GM23338 (cell line): ENCODE measurements around the gene AP2A1. TPM values are rescaled to one million over a fixed set of nuclear protein-coding genes. Genes with fewer than 3 reads are reported as not detected.

ENCODE experiments used
- ATAC-seq: fragments of 200-7000 bp; cut with Tn5 transposase; 3 replicates; pipeline ENCODE4 v1.9.1; 2020
- DNase-seq: peaks from one replicate; pipeline ENCODE4 v3.0.0-alpha.2; 2015; ENCODE audit warnings: low spot score
- H2AFZ ChIP-seq: fragments of 200-600 bp; sonication (generic); 2 replicates; pipeline ENCODE4 v1.8.0; 2016; ENCODE audit warnings: antibody characterized with exemption, mild to moderate bottlenecking, moderate library complexity
- H3F3A ChIP-seq: fragments of 200-600 bp; sonication (generic); replicated peaks from 2 replicates; pipeline ENCODE4 v1.8.0; 2017; ENCODE audit warnings: antibody characterized with exemption, mixed run types, low read depth
- H3K27ac ChIP-seq: fragments of 200-600 bp; sonication (generic); 2 replicates; pipeline ENCODE4 v1.6.1; 2016; ENCODE audit warnings: low read depth
- H3K27me3 ChIP-seq: fragments of 200-600 bp; sonication (generic); 2 replicates; pipeline ENCODE4 v1.8.0; 2016; ENCODE audit warnings: mild to moderate bottlenecking, mixed run types, moderate library complexity; ENCODE audit not compliant: insufficient read depth
- H3K36me3 ChIP-seq: fragments of 200-600 bp; sonication (generic); 2 replicates; pipeline ENCODE4 v1.8.0; 2016; ENCODE audit warnings: mild to moderate bottlenecking; ENCODE audit not compliant: insufficient read depth
- H3K4me1 ChIP-seq: fragments of 200-600 bp; sonication (generic); 2 replicates; pipeline ENCODE4 v1.8.0; 2016; ENCODE audit warnings: mild to moderate bottlenecking, moderate library complexity; ENCODE audit not compliant: insufficient read depth
- H3K4me2 ChIP-seq: fragments of 200-600 bp; sonication (generic); 2 replicates; pipeline ENCODE4 v1.7.1; 2017; ENCODE audit warnings: mixed run types
- H3K4me3 ChIP-seq: fragments of 200-600 bp; sonication (generic); 2 replicates; pipeline ENCODE4 v1.6.1; 2016; ENCODE audit warnings: mixed run types
- H3K79me2 ChIP-seq: fragments of 200-600 bp; sonication (generic); replicated peaks from 2 replicates; pipeline ENCODE4 v1.8.0; 2017; ENCODE audit warnings: mild to moderate bottlenecking; ENCODE audit not compliant: insufficient read depth
- H3K9me2 ChIP-seq: fragments of 200-600 bp; sonication (generic); 2 replicates; pipeline ENCODE4 v1.8.0; 2017; ENCODE audit not compliant: insufficient read depth
- H4K20me1 ChIP-seq: fragments of 200-600 bp; sonication (generic); replicated peaks from 2 replicates; pipeline ENCODE4 v1.8.0; 2017; ENCODE audit warnings: mild to moderate bottlenecking; ENCODE audit not compliant: insufficient read depth
- H3K27ac Mint-ChIP-seq: 2 replicates; pipeline ENCODE4 v1.8.0; 2020; ENCODE audit warnings: inconsistent platforms, mild to moderate bottlenecking, moderate library complexity, mixed read lengths
- H3K27me3 Mint-ChIP-seq: 3 replicates; pipeline ENCODE4 v1.8.0; 2022; ENCODE audit warnings: low read depth, mild to moderate bottlenecking, moderate library complexity, mixed read lengths, inconsistent platforms; ENCODE audit not compliant: insufficient read depth, poor library complexity
- H3K36me3 Mint-ChIP-seq: 3 replicates; pipeline ENCODE4 v1.8.0; 2021; ENCODE audit warnings: low read depth, mild to moderate bottlenecking, inconsistent platforms, moderate library complexity, mixed read lengths
- H3K4me1 Mint-ChIP-seq: 3 replicates; pipeline ENCODE4 v1.8.0; 2020; ENCODE audit warnings: mild to moderate bottlenecking, inconsistent platforms, mixed read lengths
- H3K4me3 Mint-ChIP-seq: 3 replicates; pipeline ENCODE4 v1.8.0; 2021; ENCODE audit warnings: moderate library complexity, mild to moderate bottlenecking, inconsistent platforms, mixed read lengths
- H3K9me3 Mint-ChIP-seq: 3 replicates; pipeline ENCODE4 v1.8.0; 2020; ENCODE audit warnings: moderate library complexity, mild to moderate bottlenecking, inconsistent platforms, mixed read lengths
- ETS1 ChIP-seq: IDR thresholded peaks from 2 replicates; pipeline ENCODE4 v1.6.1; 2016; ENCODE audit warnings: antibody characterized with exemption
- EZH2phosphoT487 ChIP-seq: fragments of 200-600 bp; sonication (generic); IDR thresholded peaks from one replicate; pipeline ENCODE4 v1.8.1; 2018; ENCODE audit warnings: antibody characterized with exemption; ENCODE audit not compliant: unreplicated experiment
- JUNB ChIP-seq: IDR thresholded peaks from one replicate; pipeline ENCODE4 v1.6.1; 2016; ENCODE audit warnings: antibody characterized with exemption; ENCODE audit not compliant: unreplicated experiment
- POLR2AphosphoS5 ChIP-seq: IDR thresholded peaks from 2 replicates; pipeline ENCODE4 v1.6.1; 2016; ENCODE audit warnings: antibody characterized with exemption, low read depth
- ZNF114 ChIP-seq: fragments of 250-450 bp; sonication (Bioruptor Pico); IDR thresholded peaks from 2 replicates; pipeline ENCODE4 v1.5.0; 2020; ENCODE audit warnings: mild to moderate bottlenecking, moderate library complexity
- ZNF331 ChIP-seq: fragments of 250-450 bp; sonication (Bioruptor Pico); IDR thresholded peaks from 2 replicates; pipeline ENCODE4 v1.5.0; 2020; ENCODE audit warnings: low read depth, mild to moderate bottlenecking, moderate library complexity
- long read RNA-seq: library from polyadenylated mRNA; unstranded; transcript quantifications from one replicate; pipeline ENCODE4 v2.0.0, GENCODE V29; 2020; ENCODE audit not compliant: unreplicated experiment
- polyA plus RNA-seq: library from polyadenylated mRNA; unstranded; fragments of >200 nt; fragmentation: Nextera tagmentation; extraction: Ambion mirVana; gene quantifications from 2 replicates; pipeline ENCODE4 v1.2.1, GENCODE V29; 2016
- total RNA-seq: library from RNA; depleted of rRNA; stranded (reverse); fragments of >200 nt; shearing (Covaris generic); gene quantifications from 2 replicates; pipeline ENCODE4 v1.2.3, GENCODE V29; 2014; rRNA removed
- TF ChIP-seq, protein P1 (sequence below): IDR thresholded peaks from one replicate; pipeline ENCODE4 v1.6.1; 2018; ENCODE audit warnings: antibody characterized with exemption; ENCODE audit not compliant: unreplicated experiment
- TF ChIP-seq, protein P2 (sequence below), 2 experiments: fragments of 200-600 bp in 1 of 2; sonication (generic) in 1 of 2; conservative IDR thresholded peaks; 2 replicates each; pipeline versions ENCODE4 v1.5.1 to v1.6.1; 2016 to 2017; ENCODE audit warnings: antibody characterized with exemption in 2 of 2, low read depth in 2 of 2, mild to moderate bottlenecking in 2 of 2, moderate library complexity in 1 of 2

Gene AP2A1
- total RNA-seq (110 and 129 TPM in 2 replicates), polyA plus RNA-seq (34.1 and 37.2 TPM in 2 replicates)
- long read RNA-seq, partial matches to known transcripts = 8 of 13 reads
- long read RNA-seq, other reads (novel, unspliced or antisense) = 2 of 13 reads

GRCh38 chr19:49766930-49767299 lies at the start of gene AP2A1:
Gene AP2A1 (plus strand): TSS chr19:49767001. CDS start chr19:49767134, 133 bp downstream.
- Histone ChIP-seq H3K79me2 (peaks cover 41% of the 10 kb centered on the region), H3K4me1 (no peaks in the 10 kb centered on the region), H3K4me2 (peak within 1 kb of the TSS; percentile 96), H2AFZ (peak within 1 kb of the TSS; percentile 74; the same call in 1 of the 2 replicates), H3K36me3 (no peaks in the 10 kb centered on the region), H3K4me3 (peak within 1 kb of the TSS; percentile 95), H4K20me1 (no peaks in the 10 kb centered on the region; the same call in 1 of the 2 replicates), H3F3A (peaks cover 6% of the 10 kb centered on the region; the same call in 1 of the 2 replicates), H3K27me3 (no peaks in the 10 kb centered on the region), H3K27ac (peak within 1 kb of the TSS; percentile 100), H3K9me2 (no peaks in the 10 kb centered on the region)
- Mint-ChIP-seq H3K27ac (peak within 1 kb of the TSS; percentile 99), H3K4me1 (peaks cover 26% of the 10 kb centered on the region), H3K4me3 (peak within 1 kb of the TSS; percentile 94), H3K27me3 (peaks cover 15% of the 10 kb centered on the region), H3K36me3 (peaks cover 3% of the 10 kb centered on the region; the same call in 2 of the 3 replicates), H3K9me3 (peaks cover 3% of the 10 kb centered on the region; the same call in 1 of the 3 replicates)
- TF ChIP-seq ZNF114 (CRISPR knock-in tag) (no peak), POLR2AphosphoS5 (peak; percentile 64)
- ATAC-seq (no peak), DNase-seq (no peak)

- no peak for ATAC-seq
- H4K20me1 ChIP-seq = no peaks in the 10 kb centered on the region
- 0 out of 2 replicates have a peak, but pooled peaks cover 6% of the 10 kb centered on the region for H3F3A ChIP-seq
- H3K4me2 ChIP-seq = no peak overlapping the region
- peak overlapping the region; percentile 18; the same call in 1 of the 2 replicates for H3K27ac ChIP-seq
- H3K27me3 ChIP-seq = no peaks in the 10 kb centered on the region
- H3K4me1 ChIP-seq = no peaks in the 10 kb centered on the region; the same call in 1 of the 2 replicates
- H3K9me2 ChIP-seq = no peaks in the 10 kb centered on the region
- no peak overlapping the region for H3K4me3 ChIP-seq
- Mint-ChIP-seq H3K36me3 (peaks cover 11% of the 10 kb centered on the region), H3K9me3 (peaks cover 2% of the 10 kb centered on the region; the same call in 1 of the 3 replicates), H3K4me3 (peak overlapping the region; percentile 21; the same call in 1 of the 3 replicates), H3K4me1 (peaks cover 12% of the 10 kb centered on the region), H3K27me3 (peaks cover 23% of the 10 kb centered on the region), H3K27ac (no peak overlapping the region)
- DNase-seq = peak; percentile 20
- H2AFZ ChIP-seq = peak overlapping the region; percentile 70; the same call in 1 of the 2 replicates
- H3K79me2 ChIP-seq = no peaks in the 10 kb centered on the region
- H3K36me3 ChIP-seq = no peaks in the 10 kb centered on the region
- TF ChIP-seq ZNF114 (CRISPR knock-in tag) = no peak
- TF ChIP-seq, protein P1, sequence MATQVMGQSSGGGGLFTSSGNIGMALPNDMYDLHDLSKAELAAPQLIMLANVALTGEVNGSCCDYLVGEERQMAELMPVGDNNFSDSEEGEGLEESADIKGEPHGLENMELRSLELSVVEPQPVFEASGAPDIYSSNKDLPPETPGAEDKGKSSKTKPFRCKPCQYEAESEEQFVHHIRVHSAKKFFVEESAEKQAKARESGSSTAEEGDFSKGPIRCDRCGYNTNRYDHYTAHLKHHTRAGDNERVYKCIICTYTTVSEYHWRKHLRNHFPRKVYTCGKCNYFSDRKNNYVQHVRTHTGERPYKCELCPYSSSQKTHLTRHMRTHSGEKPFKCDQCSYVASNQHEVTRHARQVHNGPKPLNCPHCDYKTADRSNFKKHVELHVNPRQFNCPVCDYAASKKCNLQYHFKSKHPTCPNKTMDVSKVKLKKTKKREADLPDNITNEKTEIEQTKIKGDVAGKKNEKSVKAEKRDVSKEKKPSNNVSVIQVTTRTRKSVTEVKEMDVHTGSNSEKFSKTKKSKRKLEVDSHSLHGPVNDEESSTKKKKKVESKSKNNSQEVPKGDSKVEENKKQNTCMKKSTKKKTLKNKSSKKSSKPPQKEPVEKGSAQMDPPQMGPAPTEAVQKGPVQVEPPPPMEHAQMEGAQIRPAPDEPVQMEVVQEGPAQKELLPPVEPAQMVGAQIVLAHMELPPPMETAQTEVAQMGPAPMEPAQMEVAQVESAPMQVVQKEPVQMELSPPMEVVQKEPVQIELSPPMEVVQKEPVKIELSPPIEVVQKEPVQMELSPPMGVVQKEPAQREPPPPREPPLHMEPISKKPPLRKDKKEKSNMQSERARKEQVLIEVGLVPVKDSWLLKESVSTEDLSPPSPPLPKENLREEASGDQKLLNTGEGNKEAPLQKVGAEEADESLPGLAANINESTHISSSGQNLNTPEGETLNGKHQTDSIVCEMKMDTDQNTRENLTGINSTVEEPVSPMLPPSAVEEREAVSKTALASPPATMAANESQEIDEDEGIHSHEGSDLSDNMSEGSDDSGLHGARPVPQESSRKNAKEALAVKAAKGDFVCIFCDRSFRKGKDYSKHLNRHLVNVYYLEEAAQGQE = no peak
- no peak for TF ChIP-seq EZH2phosphoT487
- TF ChIP-seq, protein P2, sequence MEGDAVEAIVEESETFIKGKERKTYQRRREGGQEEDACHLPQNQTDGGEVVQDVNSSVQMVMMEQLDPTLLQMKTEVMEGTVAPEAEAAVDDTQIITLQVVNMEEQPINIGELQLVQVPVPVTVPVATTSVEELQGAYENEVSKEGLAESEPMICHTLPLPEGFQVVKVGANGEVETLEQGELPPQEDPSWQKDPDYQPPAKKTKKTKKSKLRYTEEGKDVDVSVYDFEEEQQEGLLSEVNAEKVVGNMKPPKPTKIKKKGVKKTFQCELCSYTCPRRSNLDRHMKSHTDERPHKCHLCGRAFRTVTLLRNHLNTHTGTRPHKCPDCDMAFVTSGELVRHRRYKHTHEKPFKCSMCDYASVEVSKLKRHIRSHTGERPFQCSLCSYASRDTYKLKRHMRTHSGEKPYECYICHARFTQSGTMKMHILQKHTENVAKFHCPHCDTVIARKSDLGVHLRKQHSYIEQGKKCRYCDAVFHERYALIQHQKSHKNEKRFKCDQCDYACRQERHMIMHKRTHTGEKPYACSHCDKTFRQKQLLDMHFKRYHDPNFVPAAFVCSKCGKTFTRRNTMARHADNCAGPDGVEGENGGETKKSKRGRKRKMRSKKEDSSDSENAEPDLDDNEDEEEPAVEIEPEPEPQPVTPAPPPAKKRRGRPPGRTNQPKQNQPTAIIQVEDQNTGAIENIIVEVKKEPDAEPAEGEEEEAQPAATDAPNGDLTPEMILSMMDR (conservative IDR thresholded peaks at IDR 0.05; ENCODE audit: low read depth in 2 of 2) = no peak
- no peak for TF ChIP-seq JUNB
- no peak for TF ChIP-seq ZNF331
- no peak for TF ChIP-seq ETS1
These were observed 48.3 kb upstream of the AP2A1 start for GRCh38 chr19:49718511-49718910.
